ENCODE results near the gene CEP152.

GRCh38 chr15:48851956-48852355, 41.1 kb upstream of the CEP152 start:
- TF ChIP-seq CTCF (IDR thresholded peaks at IDR 0.05) (no peak), POLR2A (IDR thresholded peaks at IDR 0.05) (no peak)
